Measurements from ENCODE around the gene GDPGP1.
"Not testable (repeated sequence)": the region's sequence is repeated elsewhere in the genome, so short reads cannot be mapped to it uniquely, and the experiment has no call there.

GDPGP1 gene

DNA sequence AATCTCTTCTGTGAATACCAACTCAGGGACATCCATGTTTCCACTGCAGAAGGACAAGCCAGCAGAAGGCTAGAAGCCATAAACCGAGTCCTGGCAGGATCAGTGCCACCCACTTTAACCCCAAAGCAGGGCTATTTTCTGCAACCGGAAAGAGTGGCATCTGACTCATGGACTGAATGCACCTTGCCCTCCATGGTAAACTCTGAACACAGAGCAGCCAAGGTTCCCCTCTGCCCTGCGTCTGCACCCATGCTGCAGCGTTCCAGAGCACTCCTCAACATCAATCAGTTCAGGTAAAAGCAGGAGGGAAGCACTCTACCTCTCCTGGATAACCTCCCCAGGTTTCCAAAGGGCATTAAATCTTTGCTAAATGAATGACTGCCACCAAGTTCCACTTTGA lies 30.7 kb downstream of the GDPGP1 start:
- DNase-seq = no peak

DNA sequence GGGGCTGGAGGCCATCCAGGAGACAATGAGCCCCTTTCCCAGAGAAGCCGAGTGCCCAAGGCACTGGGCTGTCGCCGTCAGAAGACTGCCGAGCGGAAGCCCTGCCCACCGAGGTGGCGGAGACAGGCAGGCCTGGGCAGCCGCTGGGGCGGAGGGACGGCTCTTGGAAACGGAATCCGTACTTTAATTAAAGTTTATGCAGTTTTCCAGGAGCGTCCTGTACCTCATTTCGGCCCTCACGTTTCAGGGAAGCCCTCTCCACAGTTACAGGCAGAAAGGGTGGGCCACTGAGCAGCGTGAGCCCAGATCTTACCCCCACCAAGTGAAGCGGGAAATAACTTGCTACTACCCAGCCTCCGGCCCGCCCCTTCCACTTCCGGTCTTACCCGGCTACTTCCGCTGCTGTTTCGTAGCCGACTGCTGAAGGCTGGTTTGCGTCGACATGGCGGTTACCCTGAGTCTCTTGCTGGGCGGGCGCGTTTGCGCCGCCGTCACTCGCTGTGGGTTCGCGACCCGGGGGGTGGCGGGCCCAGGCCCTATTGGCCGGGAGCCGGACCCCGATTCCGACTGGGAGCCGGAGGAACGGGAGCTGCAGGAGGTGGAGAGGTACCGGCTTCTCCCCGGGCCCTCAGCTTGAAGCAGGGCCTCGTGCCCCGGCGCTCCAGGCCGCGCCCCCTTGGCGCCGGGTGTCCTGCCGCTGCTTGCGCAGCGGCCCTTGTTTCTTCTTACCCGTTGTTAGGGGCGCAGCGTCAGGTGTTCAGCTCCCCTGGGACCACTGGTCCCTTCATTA lies 31.5 kb downstream of the GDPGP1 start, which contains the start of gene NGRN:
NGRN (plus strand) TSS at position 402 of the 790 bp plus-strand sequence; CDS start at position 443, 41 bp downstream.
- peak; percentile 58 for DNase-seq

DNA sequence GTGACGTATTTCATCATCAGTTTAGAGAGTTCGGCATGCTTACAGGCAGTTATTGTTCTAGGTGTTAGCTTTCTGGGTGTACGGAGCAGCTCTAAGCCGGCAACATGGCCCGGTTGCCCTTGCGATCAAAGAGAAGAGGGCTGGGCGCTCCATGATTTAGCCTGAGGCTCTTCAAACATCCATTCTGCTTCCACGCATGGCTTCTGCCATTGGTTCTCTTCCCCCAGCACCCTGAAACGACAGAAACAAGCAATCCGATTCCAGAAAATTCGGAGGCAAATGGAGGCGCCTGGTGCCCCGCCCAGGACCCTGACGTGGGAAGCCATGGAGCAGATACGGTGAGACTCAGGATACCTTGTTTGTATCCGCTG lies 32.0 kb downstream of the GDPGP1 start:
- no peak for DNase-seq

DNA sequence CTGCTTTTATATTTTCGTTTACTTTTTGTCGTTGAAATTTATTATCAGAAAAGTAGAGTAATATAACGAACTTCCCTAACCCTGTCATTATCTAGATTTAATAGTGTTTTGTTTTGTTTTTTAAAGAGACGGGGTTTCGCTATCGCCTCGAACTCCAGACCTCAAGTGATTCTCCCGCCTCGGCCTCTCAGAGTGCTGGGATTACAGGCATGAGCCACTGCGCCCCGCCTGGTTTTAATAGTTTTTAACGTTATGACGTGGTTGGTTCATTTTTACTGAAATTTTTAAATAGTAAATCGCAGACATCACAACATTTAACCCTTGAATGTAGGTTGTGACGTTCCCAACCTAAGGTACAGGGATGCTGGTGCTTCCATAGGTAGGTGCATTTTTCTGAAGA lies 32.5 kb downstream of the GDPGP1 start:
- DNase-seq = no peak

DNA sequence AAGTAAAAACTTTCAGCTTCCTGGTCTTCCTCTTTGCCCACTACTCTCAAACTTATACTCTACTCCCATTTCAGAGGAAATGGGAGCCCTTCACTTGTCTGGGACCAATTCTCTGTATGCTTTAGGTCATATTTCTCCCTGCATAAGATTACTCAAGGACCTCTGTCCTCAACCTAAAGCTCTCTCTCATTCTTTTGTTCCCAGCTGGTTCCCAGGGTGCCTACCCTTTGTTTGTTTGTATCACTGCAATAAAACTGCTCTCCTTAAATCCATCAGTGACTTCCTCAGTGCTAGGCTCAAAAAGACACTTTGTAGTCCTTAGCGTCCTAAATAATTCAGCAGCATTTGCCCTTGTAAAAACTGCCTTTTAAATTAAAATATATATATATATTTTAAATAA lies 34.4 kb downstream of the GDPGP1 start:
- no peak for DNase-seq

DNA sequence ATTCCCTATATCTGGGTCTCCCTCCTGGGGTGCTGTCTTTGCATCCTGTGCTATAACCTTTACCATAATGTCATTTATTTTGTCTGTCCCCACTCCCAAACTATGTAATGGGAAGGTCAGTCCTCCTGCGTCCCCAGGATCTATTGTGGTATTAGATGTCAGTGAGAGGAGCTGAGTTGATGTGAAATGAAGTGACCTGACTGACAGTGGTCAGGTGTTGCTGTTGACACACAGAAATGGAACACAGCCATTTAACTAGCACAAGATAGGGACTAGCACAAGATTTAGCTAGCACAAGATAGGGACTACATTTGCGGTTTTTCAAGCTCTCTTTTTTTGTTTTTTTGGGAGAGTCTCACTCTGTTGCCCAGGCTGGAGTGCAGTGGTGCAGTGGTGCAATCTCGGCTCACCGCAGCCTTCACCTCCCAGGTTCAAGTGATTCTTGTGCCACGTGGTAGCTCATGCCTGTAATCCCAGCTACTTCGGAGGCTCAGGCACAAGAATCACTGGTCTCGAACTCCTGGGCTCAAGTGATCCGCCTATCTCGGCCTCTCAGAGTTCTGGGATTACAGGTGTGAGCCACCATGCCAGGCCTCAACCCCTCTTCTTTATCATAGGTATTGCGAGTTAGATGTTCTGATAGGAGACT lies 36.6 kb downstream of the GDPGP1 start:
- DNase-seq = no peak

DNA sequence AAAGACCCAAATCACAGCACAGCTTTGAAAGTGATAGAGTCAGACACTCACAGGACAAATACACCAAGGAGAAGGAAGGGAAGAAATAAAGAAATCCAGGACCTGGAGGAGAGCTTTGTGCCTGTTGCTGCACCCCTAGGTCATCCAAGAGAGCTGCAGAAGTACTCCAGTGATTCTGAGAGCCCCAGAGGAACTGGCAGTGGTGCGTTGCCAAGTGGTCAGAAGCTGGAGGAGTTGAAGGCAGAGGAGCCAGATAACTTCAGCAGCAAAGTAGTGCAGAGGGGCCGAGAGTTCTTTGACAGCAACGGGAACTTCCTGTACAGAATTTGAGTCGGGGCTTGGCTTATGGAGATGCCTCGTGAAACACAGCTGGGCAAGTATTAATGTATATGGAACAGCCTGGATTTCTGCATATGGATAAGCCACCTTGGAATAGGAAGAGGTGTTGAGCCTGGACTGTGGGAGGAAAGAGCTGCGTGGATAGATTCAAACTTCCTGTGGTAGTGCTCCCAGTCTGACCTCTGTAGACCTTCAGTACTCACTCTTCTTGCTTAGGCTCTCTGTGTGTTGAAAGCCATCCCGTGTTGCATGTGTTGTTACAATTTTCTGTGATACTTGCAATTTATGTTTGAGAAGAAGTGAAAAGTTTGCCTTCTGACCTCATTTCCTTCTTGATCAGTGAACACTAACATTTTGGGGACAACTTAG lies 37.6 kb downstream of the GDPGP1 start:
- no peak for DNase-seq

DNA sequence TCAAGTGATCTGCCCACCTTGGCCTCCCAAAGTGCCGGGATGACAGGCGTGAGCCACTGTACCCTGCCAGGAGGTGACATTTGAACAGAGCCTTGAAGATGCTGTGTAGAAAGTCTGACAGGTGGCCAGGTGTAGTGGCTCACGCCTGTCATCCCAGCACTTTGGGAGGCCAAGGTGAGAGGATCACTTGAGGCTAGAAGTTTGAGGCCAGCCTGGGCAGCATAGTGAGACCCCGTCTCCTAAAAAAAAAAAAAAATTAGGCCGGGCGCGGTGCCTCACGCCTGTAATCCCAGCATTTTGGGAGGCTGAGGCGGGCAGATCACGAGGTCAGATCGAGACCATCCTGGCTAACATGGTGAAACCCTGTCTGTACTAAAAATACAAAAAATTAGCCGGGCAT lies 44.5 kb downstream of the GDPGP1 start:
- DNase-seq = not testable (repeated sequence)

DNA sequence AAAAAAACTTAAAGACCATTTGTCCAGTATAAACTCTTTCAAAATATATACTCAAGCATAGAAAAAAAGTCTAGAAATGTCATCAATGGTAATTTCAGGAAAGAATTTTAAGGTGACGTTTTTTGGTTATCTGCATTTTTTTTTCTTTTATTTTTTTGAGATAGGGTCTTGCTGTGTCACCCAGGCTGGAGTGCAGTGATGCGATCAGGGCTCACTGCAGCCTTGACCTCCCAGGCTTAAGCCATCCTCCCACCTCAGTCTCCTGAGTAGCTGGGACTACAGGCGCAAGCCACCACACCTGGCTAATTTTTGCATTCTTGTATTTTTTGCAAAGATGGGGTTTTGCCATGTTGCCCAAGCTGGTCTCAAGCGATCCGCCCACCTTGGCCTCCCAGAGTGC lies 46.7 kb downstream of the GDPGP1 start:
- DNase-seq = not testable (repeated sequence)

DNA sequence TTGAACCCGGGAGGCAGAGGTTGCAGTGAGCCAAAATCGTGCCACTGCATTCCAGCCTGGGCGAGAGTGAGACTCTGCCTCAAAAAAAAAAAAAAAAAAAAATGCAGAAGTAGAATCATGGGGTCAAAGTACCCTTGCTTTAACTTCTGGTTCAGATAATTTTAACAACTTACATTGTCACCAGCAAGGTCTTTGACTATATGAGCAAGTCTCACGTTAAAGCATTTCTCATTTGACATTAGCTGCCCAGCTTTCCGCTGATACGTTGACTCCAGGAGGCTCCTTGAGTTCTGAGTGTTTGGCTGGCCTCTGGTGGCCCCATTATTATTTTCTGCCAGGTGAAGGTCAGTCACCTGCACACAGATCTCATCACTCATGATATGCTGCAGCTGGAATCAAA lies 47.6 kb downstream of the GDPGP1 start:
- DNase-seq = not testable (repeated sequence)

DNA sequence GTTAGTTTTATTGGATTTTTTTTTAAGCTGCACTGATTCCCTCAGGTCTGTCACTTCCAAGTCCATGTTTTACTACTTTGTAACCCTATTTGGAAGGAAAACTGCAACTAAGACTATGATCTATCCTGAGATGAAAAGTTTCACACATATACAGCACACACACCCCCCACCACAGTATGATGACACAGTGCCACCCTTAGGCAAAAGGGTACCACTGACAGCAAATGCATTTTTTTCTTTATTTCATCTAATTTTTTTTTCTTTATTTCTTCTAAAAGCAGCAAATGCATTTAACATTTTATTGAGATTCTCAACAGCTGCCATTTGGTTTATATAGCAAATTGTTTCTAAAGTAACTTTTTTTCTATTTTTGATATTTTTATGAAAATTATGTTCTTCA lies 52.7 kb downstream of the GDPGP1 start:
- no peak for DNase-seq

DNA sequence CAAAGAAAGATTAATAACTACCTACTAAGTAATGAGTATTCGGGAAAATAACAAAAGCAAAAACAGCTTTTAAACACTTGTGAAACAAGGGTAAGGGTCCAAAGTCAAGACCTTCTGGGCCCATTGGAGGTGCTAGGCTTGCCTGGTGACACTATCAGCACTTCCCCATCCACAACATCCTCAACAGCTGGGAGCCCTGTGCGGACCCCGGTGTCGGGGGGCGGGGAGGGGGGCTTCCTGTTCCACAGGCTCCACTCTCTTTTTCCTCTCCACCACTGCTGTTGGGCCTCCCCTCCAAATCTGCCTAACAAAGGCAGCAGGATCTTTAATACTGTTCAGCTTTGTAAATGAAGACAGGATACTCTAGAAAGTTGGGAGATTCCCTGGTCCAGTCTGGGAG lies 53.1 kb downstream of the GDPGP1 start:
- DNase-seq = no peak

DNA sequence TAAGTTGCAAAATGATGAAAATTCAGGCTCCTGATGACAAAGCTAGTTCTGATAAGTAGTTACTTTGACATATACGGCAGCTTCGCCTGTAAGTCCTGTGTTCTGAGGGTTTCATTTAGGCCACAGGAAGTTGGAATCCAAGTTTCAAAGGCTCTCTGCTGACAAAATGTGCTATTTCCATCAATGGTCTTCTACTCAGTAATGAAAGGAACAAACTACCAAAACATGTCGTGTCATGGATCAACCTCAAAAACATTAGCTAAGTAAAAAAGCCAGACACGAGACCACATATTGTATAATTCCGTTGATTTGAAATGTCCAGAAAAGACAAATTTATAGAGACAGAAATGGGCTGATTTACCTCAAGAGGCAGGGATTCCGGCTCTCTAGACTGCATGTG lies 53.9 kb downstream of the GDPGP1 start:
- DNase-seq = no peak

DNA sequence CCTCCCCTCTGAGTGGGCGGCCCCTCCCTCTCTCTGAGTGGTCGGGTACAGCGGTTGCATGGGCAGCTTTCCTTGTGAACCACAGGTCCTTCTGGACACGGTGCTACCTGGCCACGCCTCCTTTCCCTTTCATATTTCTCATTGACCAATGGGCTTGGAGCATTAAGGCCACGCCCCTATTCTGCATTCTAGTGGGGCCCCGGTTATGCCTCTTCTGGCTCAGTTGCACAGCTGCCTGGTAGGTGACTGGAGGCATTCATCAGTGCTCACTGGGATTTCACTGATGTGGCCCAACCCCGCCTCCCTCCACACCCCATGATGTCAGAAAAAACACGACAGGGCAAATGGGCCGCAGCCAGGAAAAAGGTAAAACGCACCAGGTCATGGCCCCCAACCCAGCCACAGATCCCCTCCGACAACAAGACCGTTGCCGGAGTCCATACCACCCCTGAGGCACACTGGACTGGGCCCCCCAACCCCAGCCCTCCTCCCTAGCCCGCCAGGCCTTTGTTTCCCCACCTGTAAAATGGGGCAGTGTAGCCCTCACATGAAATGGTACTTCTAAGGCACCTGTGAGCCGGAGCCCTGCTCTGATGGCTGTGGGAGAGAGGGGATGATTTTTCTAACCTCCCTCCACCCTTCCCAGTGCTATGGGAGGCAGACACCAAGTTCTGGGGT lies 57.8 kb downstream of the GDPGP1 start:
- no peak for DNase-seq

DNA sequence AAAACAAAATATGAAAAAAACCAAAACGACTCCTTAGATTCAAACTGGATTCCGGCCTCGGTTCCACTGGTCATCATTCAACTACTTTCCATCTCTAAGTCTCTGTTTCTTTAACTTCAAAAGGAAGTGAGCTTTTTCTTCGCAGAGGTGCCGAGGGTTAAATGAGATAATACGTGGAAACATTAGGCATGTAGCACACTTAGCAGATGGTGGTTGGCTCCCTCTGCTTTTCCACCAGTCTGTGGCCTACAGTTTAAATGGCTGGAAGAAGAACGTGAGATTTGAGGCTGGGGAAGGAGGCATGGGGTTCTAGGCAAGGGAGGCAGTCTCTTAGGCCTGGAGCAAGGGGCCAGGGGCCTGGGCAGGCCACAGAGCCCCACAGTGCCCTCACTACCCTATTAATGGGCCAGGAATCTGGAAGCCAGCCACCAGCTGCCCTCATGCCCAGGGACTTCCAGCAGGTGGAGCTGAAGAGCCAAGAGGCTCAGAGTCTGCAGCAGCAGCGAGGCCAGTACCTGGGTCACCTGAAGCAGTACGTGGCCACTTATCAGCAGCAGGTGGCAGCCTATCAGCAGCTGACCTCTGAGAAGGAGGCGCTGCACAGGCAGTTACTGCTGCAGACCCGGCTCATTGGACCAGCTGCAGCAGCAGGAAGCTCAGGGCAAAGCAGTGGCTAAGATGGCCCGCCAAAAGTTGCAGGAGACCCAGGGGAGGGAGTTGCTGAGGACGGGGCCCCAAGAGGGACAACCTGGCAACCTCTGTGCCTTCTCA lies 59.2 kb downstream of the GDPGP1 start:
- DNase-seq = peak; percentile 71

DNA sequence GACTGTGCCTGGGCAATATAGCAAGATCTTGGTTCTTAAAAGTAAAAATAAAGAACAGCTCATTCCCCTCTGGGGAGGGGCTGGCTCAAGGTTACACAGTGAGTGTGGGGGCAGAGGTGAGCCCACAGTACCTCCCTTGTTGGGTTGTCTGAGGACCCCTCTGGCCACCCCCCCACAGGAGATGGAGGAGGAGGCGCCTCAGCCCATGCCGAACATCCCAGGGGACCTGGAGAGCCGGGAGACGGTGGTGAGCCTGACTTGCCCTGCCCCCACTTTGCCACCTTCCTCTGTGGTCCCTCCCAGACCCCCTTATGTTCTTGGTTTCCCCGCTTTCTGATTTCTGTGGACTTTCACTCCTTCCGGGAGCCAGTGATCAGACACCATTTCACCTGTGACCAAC lies 60.1 kb downstream of the GDPGP1 start:
- no peak for DNase-seq

DNA sequence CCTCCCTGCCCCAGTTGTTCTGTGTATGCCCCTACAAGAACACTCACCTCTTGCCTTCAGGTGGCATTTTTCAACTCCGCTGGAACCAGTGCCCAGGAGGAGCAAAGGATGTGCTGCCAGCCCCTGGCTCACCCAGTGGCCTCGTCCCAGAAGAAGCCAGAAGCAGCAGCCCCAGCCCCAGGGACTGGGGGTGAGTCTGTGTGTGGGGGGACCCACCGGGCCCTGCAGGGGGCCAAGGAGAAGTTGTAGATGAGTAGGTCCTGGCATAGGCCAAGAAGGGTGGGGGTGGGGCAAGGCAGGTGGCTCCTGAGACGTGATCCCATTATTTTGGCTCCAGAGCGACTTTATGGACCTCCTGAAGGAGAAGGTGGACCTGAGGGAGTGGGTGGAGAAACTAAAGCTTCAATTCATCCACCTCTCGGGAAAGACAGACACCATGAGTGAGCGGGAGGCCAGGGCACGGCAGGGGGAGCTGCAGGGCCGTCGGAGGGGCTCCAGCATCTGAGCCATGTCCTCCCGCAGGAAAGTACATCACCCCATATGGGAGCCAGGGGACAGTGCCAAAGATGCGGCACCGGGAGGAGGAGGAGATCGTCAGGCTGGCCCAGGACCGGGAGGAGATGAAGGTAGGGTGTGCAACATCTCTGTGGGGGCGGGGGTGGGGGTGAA lies 60.7 kb downstream of the GDPGP1 start:
- no peak for DNase-seq

DNA sequence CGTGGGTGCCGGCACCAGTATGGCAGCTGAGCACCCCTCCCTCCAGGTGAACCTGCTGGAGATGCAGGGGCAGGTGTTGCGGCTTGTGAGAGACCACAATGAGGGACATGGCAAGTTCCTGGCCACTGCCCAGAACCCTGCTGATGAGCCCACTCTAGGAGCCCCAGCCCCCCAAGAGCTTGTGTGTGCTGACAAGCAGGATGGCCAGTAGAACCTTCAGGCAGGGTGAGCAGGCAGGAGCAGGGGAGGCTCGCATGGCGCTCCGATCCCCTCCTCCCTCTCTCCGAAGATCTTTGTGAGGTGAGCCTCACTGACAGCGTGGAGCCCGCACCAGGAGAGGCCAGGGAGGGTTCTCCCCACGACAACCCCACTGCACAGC lies 61.2 kb downstream of the GDPGP1 start:
- DNase-seq = no peak

All from NCI-H2107 (cell line).